ENCODE results near the gene GAN.

DNA sequence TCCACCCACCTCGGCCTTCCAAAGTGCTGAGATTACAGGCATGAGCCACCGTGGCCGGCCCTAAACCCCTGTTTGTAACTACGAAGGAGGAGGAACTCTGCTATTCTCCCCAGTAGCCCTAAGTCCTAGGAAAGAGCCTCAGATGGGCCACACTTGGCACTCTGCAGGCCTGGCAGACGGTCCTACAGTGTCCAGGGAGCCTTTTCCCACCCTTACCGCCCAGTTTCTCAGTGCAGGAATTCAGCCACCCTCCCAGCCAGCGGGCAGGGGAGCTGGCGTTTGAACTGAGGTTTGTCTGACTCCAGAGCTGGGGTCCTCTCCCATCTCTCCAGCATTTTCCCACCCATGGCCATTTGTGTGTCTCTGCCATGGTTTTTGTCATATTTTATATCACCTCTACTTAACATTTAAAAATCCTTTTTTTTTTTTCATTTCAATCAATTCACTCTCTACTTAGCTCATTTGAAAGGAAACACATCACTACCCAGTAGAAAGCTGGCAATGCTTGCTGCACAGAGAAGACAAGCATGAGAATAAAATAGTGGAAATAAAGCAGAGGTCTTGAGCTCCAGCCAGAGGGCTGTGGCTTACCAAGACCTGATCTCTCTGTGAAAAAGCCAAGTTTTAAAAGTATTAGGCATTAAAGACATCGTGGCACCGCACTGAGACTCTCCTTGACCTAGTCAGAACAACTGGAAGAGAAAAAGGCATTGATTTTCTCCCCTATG lies 41.4 kb upstream of the GAN start:
- TF ChIP-seq, protein P1, sequence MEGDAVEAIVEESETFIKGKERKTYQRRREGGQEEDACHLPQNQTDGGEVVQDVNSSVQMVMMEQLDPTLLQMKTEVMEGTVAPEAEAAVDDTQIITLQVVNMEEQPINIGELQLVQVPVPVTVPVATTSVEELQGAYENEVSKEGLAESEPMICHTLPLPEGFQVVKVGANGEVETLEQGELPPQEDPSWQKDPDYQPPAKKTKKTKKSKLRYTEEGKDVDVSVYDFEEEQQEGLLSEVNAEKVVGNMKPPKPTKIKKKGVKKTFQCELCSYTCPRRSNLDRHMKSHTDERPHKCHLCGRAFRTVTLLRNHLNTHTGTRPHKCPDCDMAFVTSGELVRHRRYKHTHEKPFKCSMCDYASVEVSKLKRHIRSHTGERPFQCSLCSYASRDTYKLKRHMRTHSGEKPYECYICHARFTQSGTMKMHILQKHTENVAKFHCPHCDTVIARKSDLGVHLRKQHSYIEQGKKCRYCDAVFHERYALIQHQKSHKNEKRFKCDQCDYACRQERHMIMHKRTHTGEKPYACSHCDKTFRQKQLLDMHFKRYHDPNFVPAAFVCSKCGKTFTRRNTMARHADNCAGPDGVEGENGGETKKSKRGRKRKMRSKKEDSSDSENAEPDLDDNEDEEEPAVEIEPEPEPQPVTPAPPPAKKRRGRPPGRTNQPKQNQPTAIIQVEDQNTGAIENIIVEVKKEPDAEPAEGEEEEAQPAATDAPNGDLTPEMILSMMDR (IDR thresholded peaks at IDR 0.05): no peak
- TF ChIP-seq EZH2phosphoT487 (IDR thresholded peaks at IDR 0.05): no peak
